Stimulated activated CD8-positive, alpha-beta memory T cell treated with anti-CD3 and anti-CD28 coated beads, Interleukin-12 subunit alpha, Interleukin-12 subunit beta, amount 100 ng/mL, for 24 hours (primary cell): ENCODE results near the gene CALR3.
A peak's percentile ranks its signal among the peaks of the same experiment; 100 is the strongest.
"Not testable (repeated sequence)": the region's sequence is repeated elsewhere in the genome, so short reads cannot be mapped to it uniquely, and the experiment has no call there.

Source experiments
- DNase-seq: peaks from one replicate; pipeline ENCODE4 v3.0.0-alpha.2; 2020; ENCODE audit errors: extremely low read depth

The CALR3 gene, protein sequence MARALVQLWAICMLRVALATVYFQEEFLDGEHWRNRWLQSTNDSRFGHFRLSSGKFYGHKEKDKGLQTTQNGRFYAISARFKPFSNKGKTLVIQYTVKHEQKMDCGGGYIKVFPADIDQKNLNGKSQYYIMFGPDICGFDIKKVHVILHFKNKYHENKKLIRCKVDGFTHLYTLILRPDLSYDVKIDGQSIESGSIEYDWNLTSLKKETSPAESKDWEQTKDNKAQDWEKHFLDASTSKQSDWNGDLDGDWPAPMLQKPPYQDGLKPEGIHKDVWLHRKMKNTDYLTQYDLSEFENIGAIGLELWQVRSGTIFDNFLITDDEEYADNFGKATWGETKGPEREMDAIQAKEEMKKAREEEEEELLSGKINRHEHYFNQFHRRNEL

DNA sequence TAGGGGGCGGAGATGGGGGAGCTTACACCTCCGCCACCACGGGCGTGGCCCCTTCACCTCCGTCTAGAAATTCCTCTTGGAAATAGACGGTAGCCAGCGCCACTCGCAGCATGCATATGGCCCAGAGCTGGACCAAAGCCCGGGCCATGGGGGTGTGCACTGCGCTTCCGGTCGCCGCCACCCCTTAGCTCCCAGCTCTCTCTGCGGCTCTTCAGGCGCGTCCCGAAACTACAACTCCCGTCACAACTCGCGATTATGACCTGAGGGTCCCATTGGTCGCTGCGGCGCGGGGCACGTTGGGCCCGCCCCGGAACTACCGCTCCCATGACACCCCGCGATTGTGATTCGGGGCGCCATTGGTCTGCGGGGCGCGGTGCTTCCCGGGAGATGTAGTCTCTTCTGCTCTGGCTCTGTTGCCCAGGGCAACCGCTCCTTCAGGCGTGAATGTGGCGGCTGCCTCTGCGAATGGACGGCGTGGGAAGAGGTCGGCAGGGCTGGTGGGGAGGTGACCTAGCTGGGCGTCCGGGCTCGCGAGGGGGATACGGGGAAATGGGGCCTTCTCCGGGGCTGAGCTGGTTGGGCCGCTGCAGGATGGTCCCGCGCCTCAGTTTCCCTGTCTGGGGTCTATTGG, at the start of gene CALR3, which contains the start of gene C19orf44:
Gene CALR3 (minus strand): TSS at position 186 of the 631 bp plus-strand sequence. CDS start 38 bp downstream, at position 148.
Gene C19orf44 (plus strand): TSS at position 413 of the 631 bp plus-strand sequence. CDS start 4,399 bp downstream, outside the sequence.
- DNase-seq = peak; percentile 91

DNA sequence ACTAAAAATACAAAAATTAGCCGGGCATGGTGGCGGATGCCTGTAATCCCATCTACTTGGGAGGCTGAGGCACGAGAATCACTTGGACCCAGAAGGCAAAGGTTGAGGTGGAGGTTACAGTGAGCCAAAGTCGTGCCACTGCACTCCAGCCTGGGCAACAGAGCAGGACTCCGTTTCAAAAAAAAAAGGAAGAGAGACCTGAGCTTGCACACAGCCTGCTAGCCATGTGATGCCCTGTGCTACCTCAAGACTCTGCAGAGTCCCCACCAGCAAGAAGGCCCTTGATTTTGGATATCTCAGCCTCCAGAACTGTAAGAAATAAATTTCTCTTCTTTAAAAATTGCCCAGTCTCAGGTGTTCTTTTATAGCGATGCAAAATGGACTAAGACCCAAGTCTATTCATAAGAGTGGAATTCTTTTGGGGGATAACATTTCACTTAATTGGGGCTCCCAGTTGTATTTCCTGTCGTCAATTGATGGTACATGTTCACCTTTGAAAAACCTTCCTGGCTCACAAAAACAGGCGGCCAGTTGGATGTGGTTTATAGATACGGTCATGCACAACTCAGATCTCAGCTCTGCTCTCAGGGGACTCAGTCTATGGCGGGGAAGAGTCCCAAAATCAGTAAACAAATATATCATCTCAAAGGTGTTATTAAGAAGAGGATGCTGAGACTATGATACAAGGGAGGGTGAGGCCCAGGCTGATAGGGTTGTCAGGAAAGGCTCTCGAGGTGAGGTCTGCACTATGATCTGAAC, 48.7 kb upstream of the CALR3 start:
- no peak for DNase-seq

DNA sequence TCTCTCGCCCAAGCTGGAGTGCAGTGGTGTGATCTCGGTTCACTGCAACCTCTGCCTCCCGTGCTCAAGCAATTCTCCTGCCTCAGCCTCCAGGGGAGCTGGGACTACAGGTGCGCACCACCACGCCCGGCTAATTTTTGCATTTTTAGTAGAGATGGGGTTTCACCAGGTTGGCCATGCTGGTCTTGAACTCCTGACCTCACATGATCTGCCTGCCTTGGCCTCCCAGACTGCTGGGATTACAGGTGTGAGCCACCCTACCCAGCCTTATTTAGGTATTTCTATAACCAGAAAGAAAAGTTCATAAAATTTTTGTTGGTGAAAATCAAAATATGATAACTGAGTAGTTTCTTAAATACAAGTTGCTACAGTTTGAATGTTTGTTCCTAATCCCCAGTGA, 47.8 kb upstream of the CALR3 start:
- DNase-seq = not testable (repeated sequence)

DNA sequence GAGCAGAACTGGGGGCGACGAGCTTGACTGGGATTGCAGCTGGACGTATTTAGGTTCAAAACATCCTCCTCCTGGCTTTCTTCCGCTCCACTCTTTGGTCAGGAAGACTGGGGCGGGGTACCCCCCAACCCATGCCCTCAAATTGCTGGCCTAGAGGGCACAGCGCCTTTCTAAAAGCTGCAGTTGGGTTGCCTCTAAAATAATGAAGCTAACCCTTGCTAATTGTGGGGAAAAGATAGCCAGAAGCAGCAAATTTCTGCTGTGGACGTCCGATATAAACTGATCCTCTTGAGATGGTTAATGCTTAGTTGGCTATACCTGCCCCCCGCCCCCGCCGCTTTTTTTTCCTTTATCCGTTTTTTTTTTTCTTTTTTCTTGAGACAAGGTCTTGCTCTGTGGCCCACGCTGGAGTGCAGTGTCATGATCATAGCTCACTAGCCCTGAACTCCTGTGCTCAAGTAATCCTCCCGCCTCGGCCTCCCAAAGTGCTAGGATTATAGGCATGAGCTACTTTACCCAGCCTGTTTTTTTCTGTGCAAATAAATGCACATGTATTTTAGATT, 47.0 kb upstream of the CALR3 start:
- DNase-seq = no peak

DNA sequence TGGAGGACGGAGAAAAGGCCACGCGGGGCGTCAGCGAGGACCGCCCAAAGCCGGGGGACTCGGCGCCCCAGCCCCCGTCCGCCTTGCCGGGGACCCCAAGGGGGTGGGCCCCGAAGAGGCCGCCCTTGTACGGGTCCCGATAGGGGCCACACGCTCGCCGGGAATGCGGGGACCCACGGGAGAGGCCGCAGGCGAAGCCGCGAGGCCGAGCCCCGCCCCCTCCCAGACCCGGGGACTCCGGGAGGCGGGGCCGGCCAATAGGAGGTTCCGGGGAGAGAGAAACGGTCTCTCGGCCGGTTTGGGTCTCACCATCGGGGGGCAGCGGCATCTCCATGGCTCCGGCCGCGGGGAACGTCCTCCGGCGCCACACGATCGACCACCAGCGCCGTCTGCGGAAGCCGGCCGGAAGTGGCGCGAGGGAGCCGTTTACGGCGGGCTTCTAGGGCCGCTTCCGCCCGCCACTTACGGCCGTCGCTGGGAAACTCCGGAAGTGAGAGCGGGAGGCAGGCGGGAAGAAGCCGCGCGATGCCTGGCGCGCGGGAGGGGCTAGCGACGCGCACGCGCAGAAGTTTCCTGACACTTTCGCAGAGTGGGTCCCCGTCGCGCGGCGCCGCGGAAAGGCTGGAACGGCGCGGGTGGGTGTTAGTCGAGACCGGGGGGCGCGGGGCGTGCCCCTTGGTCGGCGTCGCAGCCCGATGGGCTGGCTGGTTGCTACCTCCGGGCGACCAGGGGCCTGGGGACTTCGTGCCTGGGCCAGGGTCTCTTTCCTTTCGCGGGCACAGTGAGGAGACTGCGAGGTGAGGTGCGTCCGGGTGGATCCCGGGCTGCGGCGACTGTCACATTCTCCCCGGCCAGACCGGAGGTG, 46.3 kb upstream of the CALR3 start, which contains the start of gene CHERP:
Gene CHERP (minus strand): TSS at position 393 of the 865 bp plus-strand sequence. CDS start 59 bp downstream, at position 334.
- DNase-seq = peak; percentile 83

DNA sequence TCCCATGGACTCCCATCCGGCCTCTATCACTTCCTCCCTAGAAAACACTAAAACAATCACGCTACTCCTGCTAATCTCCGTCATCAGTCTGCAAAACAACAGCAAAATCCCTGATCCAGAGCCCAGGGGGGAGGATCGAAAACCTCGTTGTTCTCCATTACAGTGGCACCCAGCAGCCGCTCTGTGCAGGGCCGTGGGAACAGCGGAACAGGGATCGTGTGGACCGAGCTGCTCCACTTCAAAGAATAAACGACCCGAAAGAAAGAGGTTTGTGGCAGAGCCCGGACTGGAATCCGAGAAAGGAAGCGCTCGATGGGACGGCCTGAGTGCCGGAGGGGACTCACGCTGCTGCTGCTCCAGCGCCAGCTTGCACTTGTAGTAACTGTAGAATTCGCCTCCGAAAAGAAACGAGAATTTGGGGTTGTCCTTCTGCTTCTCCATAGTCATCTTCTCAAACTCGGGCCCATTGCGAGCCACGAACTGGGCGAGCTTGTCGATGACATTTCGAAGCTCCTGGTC, 45.6 kb upstream of the CALR3 start:
- DNase-seq = no peak

DNA sequence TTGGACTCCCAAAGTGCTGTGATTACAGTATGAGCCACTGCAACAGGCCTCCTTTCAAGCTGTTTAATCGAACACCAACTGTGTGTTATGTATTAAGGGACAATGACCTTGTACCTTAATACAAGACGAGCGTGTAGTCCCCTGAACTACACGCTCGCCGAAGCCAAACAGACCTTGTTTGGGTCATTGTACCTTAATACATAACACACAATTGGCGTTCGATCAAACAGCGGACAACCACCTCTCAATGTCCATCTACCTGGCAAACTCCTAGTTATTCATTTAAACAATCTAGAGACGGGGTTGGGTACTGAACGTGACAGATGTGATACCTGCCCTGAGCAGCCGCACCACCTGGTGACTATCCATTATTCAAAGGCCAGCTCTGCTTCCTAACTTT, 45.0 kb upstream of the CALR3 start:
- DNase-seq = no peak

DNA sequence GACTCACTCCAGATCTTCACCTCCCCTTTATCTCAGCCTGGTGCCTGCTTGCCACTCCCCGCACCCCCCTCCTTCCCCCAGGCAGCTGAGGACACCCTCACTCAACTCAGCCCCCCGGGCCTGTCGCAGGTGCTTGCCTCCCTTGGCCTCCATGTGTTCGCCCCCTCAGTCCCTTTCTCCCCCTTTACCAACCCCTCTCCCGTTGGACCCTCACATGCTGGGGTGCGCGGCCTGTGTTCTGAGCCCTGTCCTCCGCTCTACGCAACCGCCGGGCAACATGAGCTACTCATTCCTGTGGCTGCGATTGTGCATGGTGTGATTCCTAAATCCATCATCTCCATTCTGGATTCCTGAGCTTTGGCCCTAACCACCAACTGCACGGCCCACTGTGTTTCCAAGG, 41.1 kb upstream of the CALR3 start:
- DNase-seq = no peak

DNA sequence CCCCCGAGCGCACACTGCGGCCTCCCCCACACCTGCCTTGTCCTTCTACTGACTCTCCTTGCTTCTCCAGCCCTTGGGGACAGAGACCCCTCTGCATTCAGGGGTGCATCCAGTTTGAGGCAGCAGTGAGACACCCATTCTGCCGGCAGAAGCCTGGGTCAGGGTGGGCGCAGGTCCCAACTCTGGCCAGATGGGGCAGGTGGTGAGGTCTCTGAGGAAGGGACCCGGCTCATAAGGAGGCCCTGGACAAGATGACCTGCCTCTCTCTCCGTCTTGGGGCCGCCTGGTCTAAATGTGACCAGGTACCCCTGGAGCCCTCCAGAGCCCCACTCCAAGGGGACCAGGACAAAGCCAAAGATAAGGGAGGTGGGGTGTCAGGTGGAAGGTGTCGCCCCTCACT, 40.2 kb upstream of the CALR3 start:
- no peak for DNase-seq

DNA sequence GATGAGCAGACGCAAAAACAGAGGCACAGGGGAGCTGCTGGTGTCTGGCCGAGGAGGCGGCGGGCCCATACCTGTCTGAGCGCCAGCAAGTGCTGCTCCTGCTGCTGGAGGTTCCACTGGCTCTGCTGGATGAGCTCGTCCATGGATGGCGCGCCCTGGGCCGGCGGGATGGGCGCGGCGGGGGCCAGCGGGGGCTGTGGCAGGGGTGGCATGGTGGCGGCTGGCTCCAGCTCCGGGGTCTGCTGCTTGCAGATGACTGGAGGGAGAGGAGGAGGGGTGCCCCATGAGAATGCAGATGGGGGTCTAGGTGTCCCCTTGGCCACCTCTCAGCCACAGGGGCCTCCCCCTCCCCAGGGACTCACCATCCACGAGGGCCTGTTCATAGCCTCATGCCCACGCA, 39.4 kb upstream of the CALR3 start:
- DNase-seq = no peak

DNA sequence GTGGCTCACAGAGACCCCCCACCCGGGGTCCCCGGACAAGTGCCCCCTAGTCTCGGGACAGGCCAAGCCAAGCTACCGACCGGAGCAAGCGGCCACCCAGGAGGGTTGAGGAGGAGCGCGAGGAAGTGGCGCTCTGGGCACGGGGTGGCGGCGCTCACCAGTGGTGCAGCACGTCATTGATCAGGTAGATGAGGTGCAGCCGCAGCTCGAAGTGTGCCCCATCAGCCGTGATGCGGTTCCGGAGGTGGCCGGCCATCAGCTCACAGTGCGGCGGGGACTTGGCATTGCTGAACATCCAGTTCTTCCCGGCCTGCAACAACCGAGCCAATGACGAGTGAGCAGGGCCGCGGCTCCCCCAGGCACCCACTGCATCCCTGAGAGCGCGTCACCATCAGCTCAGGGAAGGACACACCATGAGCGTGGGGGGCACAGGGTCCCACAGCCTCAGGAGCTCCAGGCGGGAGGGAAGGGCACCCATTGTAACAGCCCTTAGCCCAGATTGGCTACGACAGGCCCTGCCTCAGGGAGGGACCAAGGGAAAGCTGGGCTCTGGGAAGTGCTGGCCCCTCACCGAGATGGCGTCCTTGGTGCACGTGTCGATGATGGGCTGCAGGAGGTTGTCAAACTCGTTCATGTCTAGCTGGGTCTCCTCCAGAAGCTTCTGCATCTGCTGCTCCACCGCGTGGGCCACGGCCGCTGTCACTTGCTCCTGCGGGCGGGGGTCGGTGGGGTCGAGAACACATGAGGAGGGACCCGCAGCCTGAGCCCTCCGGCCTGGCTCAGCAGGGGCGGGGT, 36.7 kb upstream of the CALR3 start:
- no peak for DNase-seq

DNA sequence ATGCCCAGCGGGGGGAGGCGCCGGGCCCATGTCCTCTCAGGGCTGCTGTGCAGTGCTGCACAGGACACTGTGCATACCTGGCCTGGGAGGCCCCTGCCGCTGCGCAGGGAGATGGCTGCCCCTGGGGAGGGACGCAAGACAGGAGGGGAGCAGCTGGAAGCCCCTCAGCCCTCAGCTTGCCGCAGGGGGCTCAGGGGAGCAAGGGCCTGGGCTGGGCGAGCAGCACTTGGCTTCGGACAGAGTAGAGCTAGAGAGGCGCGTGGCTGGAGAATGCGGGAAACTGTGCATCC, 35.4 kb upstream of the CALR3 start:
- DNase-seq = no peak

DNA sequence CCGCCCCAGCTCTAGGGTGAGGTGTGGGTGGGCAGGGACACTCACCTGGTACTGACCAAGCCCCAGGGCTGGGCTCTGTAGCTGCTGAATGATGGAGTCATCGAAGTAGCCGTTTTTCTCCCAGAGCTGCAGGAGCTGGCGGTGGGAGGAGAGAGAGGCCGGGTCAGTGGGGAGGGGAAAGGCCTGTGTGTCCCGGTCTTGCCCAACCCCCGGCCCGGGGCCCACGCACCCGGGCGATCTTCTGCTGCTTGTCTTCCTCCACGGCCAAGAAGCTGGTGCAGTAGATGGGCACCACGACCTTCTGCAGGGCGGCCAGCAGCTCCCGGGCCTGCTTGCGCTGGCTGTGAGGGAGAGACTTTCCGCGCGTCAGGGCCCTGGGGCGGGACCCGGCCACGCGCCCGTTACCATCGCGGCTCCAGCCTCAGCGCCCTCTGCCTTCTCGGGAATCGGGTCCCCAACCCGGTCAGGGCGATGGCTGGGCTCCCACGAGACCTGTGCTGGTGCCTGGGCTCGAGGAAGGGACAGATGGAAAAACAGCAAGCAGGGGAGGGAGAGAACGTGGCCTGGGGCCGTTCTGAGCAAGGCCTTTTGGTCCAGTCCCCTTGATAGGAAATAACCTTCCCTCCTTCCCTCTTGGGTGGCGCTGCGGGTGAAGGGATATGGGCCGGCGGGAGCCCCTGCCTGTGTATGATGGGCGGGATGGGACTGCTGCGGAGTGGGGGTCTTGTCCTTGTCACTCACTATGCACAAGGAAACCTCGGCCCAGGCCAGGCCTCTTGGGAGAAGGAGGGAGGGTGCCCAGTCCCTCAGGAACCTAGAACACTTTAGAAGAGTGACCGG, 34.8 kb upstream of the CALR3 start:
- DNase-seq = no peak

DNA sequence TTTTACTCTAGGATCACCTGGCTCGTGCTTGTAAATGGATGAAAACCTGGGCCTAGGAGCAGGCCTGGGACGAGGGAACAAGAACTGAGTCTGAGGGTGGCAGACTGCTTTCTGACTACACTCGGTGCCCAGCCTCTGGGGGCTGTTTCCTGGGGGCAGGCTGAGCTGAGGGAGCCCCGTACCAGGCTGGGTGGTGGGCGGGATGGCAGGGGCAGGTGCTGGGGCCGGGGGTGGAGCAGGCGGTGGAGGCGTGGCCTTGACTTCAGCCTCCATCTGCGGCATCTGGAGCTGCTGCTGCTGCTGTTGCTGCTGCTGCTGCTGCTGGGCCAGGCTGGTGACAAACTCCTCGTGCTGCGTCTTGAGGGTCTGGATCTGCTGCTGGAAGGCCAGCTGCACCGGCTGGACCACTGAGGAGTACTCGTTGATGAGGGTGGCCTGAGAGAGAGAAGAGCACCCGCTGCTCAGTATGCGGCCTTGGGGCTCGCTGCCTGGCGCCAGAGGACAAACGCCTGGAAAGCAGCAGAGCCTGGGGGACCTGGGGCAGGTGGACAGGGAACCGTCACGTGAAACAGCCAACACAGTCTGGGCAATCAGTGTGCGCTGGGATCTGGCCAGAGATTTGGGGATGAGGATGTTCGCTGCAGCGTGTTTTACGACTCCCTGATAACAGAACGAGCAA, 33.6 kb upstream of the CALR3 start:
- DNase-seq = no peak

DNA sequence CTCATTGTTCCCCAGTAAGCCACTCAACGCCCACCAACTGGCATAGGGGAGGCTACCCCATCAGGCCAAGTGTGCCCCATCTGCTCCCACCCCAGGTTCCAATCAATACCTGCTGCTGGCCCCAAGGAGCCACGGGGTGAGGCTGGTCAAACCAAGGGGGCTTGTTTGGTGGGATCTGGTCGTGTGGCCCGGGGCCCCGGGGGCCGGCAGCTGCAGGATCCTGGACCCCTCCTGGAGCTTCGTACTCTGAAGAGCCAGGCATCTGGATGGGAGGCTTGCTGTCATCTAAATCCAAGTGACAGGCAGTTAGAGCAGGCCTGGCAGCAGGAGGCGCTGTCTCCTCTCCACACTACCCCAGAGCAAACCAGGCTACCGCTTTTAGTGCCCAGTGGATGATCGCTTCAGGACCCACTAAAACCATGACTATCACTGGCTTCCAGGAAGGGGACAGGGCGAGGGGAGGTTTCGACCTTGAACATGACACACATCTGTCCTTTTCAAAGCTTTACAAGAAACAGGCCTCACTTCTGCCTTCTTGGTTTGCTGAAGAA, 32.1 kb upstream of the CALR3 start:
- DNase-seq = no peak

DNA sequence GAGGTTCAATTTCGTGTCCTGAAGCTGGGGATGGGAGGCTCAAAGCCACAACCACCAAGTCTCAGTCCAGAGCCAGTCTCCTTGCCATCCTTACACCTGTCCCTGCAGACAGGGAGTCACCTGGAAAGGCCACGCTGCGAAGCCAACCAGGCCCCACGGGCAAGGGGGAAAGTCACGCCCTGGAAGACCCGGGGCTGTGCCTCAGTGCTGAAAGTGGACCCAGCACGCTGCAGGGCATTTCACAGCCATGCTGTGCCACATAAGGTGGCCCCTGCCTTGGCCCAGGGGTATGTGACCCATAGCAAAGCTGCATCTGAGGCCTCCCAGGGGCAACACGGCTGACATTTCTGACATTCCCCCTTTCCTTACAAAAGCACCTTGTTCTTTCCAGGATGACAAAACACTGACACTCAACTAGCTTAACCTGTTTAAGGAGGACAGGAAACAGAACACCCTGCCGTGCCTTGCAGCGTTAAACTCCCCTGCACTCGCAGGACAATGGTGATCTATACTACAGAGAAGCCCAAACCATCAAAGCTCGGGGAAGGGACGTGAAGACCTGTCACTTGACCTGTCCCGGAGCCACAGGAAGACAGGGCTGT, 31.5 kb upstream of the CALR3 start:
- DNase-seq = no peak

DNA sequence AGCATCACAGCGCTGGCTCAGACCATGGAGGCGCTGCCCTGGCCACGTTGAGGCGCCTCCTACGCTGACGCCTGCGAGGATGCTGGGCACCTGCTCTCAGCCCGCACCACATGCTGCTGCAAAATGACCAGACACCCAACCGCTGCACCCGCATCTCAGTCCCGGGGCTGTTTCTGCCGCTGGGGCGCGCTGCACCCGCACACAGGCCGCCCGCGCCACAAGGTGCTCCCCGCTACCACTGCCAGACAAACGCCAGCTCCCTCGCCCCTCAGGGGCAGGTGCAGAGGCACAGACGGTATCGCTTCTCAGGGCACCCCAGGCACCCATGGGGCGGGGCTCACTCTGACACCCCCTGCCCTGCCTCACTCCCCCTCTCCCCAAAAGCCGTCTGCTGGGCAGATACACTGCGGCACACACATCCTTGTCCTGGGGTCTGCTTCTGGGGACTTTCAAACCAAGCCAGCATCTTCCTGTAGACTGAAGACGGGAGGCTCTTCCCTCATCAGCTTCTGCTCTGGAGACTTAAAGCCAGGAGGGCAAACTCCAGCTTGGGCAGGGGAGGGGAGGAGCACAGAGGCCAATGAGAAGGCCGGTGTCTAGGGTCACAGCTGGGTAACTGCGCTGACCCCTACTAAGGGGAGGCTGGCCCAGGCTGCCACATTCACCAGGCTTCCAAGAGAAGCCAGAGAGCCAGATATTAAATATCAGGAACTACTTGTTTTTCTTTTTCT, 29.9 kb upstream of the CALR3 start:
- DNase-seq = no peak
